ENCODE data around the gene FAM234B. TPM values are rescaled to one million over a fixed set of nuclear protein-coding genes. Genes with fewer than 3 reads are reported as not detected.
A peak's percentile ranks its signal among the peaks of the same experiment; 100 is the strongest.

Gene FAM234B
- total and polyA plus RNA-seq, 2 of the 8 experiments (the other 6 are each of a cell fraction or from before 2014, with no cell fraction given), result 12.5 to 29.1 TPM

GRCh38 chr12:13079440-13079906 is 35.3 kb downstream of the FAM234B start:
- no peak overlapping the region for H4K5ac ChIP-seq (ENCODE audit: insufficient read length, low read depth, low read length)
- H3K23ac ChIP-seq (ENCODE audit: insufficient read length), result no peak overlapping the region
- H2AK5ac ChIP-seq (ENCODE audit: low read depth, low read length), result no peak overlapping the region
- no peaks in the 10 kb centered on the region for H3K79me1 ChIP-seq (ENCODE audit: low read depth, low read length)
- no peak overlapping the region for H3K4me2 ChIP-seq (ENCODE audit: insufficient read depth in 1 of 2, low read depth in 2 of 2, low read length in 2 of 2)
- no peak overlapping the region for H3K56ac ChIP-seq (replicated peaks; ENCODE audit: insufficient read length, low read depth, low read length)
- H3K27ac ChIP-seq (ENCODE audit: low read depth, low read length), result no peak overlapping the region
- H2AFZ ChIP-seq (ENCODE audit: low read length), result no peak overlapping the region
- no peaks in the 10 kb centered on the region for H3K79me2 ChIP-seq (ENCODE audit: control insufficient read depth in 1 of 2, insufficient read depth in 2 of 2, low read length in 2 of 2)
- 66% methylated on average over 8 of the region's 8 CpGs; no CpG with 5 or more reads in 1 of the 2 experiments for WGBS, 2 experiments (ENCODE audit: extremely low coverage in 1 of 2, insufficient coverage in 1 of 2, insufficient read length in 1 of 2, insufficient replicate concordance in 2 of 2, low coverage in 1 of 2, low lambda C conversion rate in 2 of 2, missing lambda C conversion rate in 1 of 2)
- H3K27me3 ChIP-seq (replicated peaks in 1 of 4; ENCODE audit: control insufficient read depth in 3 of 4, extremely low read depth in 1 of 4, insufficient read depth in 3 of 4, low read length in 3 of 4), result no peaks in the 10 kb centered on the region
- peaks cover 0 to 36% (median 12%) of the 10 kb centered on the region in 4 experiments; a peak in 7 of 8 replicates for H3K36me3 ChIP-seq (ENCODE audit: control insufficient read depth in 2 of 4, insufficient read depth in 4 of 4, low read length in 3 of 4)
- H2BK15ac ChIP-seq (ENCODE audit: low read length), result peak overlapping the region; percentile 46; the same call in 1 of the 2 replicates
- no peaks in the 10 kb centered on the region for H3K9me3 ChIP-seq (ENCODE audit: insufficient read depth in 2 of 2, low read depth in 1 of 2, low read length in 1 of 2)
- peaks cover 0 to 5% (median 2%) of the 10 kb centered on the region in 4 experiments; a peak in 3 of 7 replicates for H3K4me1 ChIP-seq (replicated peaks in 1 of 4; ENCODE audit: control insufficient read depth in 3 of 4, insufficient read depth in 4 of 4, low read length in 3 of 4)
- H3K9ac ChIP-seq (replicated peaks in 1 of 4; ENCODE audit: extremely low read depth in 1 of 4, low read depth in 3 of 4, low read length in 3 of 4), result no peak overlapping the region
- H2BK12ac ChIP-seq (ENCODE audit: low read depth, low read length), result no peak overlapping the region
- no peak overlapping the region for H4K8ac ChIP-seq (ENCODE audit: extremely low read depth, insufficient read depth, low read length)
- H3K14ac ChIP-seq (ENCODE audit: insufficient read length), result no peak overlapping the region
- H4K91ac ChIP-seq (replicated peaks; ENCODE audit: insufficient read length, low read length), result no peak overlapping the region
- H4K20me1 ChIP-seq (replicated peaks in 1 of 2; ENCODE audit: control insufficient read depth in 1 of 2, insufficient read depth in 2 of 2, low read length in 2 of 2), result no peaks in the 10 kb centered on the region
- CTCF ChIA-PET (ENCODE audit: partially characterized antibody), result interaction anchor here (0.5 to 2.4 kb wide), 41 partner anchors 8 to 1106 kb away, joined by 3 to 18 read pairs (median 3); no protein-coding TSS in a partner anchor
- no peak overlapping the region; the same call in 1 of the 2 replicates for H2BK20ac ChIP-seq (ENCODE audit: low read length)
- peak; percentile 83 for FAIRE-seq
- POLR2A ChIA-PET (ENCODE audit: partially characterized antibody), result interaction anchor here (0.7 to 1.9 kb wide), 4 partner anchors 9 to 265 kb away, joined by 3 to 13 read pairs (median 3); no protein-coding TSS in a partner anchor
- no peaks in the 10 kb centered on the region for H3K23me2 ChIP-seq (ENCODE audit: low read depth, low read length)
- peak overlapping the region; percentile 48; the same call in 1 of the 2 replicates for H3K18ac ChIP-seq (ENCODE audit: extremely low read depth, low read length)
- H3K4ac ChIP-seq (replicated peaks; ENCODE audit: insufficient read length, low read depth, low read length), result no peak overlapping the region
- H2BK5ac ChIP-seq (ENCODE audit: low read depth, low read length), result no peak overlapping the region; the same call in 1 of the 2 replicates
- no peak overlapping the region for H2BK120ac ChIP-seq (replicated peaks; ENCODE audit: low read depth, low read length)
- DNase-seq (ENCODE audit: low read depth in 1 of 2, low spot score in 2 of 2), result peak in 1 of 2 experiments; percentile 19
- no peak overlapping the region for H3K4me3 ChIP-seq (ENCODE audit: extremely low read depth in 1 of 4, insufficient read depth in 2 of 4, low read depth in 3 of 4, low read length in 4 of 4)
- TF ChIP-seq CTCF (IDR thresholded peaks at IDR 0.05; ENCODE audit: control extremely low read depth in 1 of 3, insufficient read depth in 1 of 3, low read depth in 1 of 3, low read length in 3 of 3) (peak; percentile 34 to 85 (median 72)), TCF12 (IDR thresholded peaks at IDR 0.05; ENCODE audit: low read depth, low read length) (no peak), TEAD4 (IDR thresholded peaks at IDR 0.05; ENCODE audit: low read depth, low read length) (peak; percentile 99), CREB1 (IDR thresholded peaks at IDR 0.05) (no peak), USF2 (IDR thresholded peaks at IDR 0.05; ENCODE audit: low read length) (no peak), POLR2A (IDR thresholded peaks at IDR 0.05; ENCODE audit: control extremely low read depth in 1 of 2, low read depth in 2 of 2, low read length in 2 of 2) (no peak), CEBPB (IDR thresholded peaks at IDR 0.05; ENCODE audit: low read depth, low read length) (no peak), HDAC2 (IDR thresholded peaks at IDR 0.05; ENCODE audit: borderline replicate concordance in 1 of 2, low read depth in 2 of 2, low read length in 2 of 2) (no peak), RAD21 (IDR thresholded peaks at IDR 0.05 in 1 of 2, conservative IDR thresholded peaks at IDR 0.05 in 1 of 2; ENCODE audit: low read depth in 2 of 2, low read length in 2 of 2) (peak; percentile 50 to 68)
